IMR-90 (cell line): ENCODE results near the gene CECR2.

Experiments
- CEBPB ChIP-seq: IDR thresholded peaks from 2 replicates; pipeline ENCODE4 v1.6.1; 2012; ENCODE audit warnings: low read depth, low read length, improper control_type of control experiment
- CTCF ChIP-seq: conservative IDR thresholded peaks from 2 replicates; pipeline ENCODE4 v1.5.1; 2012; ENCODE audit warnings: mild to moderate bottlenecking, low read depth, low read length, improper control_type of control experiment
- ELK1 ChIP-seq: fragments of 150-350 bp; IDR thresholded peaks from 2 replicates; pipeline ENCODE4 v1.6.1; 2016; ENCODE audit warnings: low read depth, mild to moderate bottlenecking, low read length, moderate library complexity, borderline replicate concordance
- FOS ChIP-seq: fragments of 150-350 bp; IDR thresholded peaks from 2 replicates; pipeline ENCODE4 v1.6.1; 2016; ENCODE audit warnings: low read depth, low read length
- MAFK ChIP-seq: IDR thresholded peaks from 2 replicates; pipeline ENCODE4 v1.6.1; 2012; ENCODE audit warnings: low read depth, low read length, improper control_type of control experiment
- MAZ ChIP-seq: IDR thresholded peaks from 2 replicates; pipeline ENCODE4 v1.6.1; 2012; ENCODE audit warnings: low read depth, mild to moderate bottlenecking, low read length, improper control_type of control experiment, moderate library complexity, borderline replicate concordance
- MXI1 ChIP-seq: IDR thresholded peaks from 2 replicates; pipeline ENCODE4 v1.6.1; 2012; ENCODE audit warnings: low read depth, mild to moderate bottlenecking, low read length, moderate library complexity, borderline replicate concordance
- POLR2A ChIP-seq: IDR thresholded peaks from 2 replicates; pipeline ENCODE4 v1.6.1; 2012; ENCODE audit warnings: mild to moderate bottlenecking, low read depth, low read length
- RAD21 ChIP-seq: IDR thresholded peaks from 2 replicates; pipeline ENCODE4 v1.6.1; 2012; ENCODE audit warnings: low read length, improper control_type of control experiment
- RFX5 ChIP-seq: IDR thresholded peaks from 2 replicates; pipeline ENCODE4 v1.8.0; 2012; ENCODE audit warnings: low read depth, mild to moderate bottlenecking, low read length, moderate library complexity

GRCh38 chr22:17548010-17548755 lies 178.9 kb downstream of the CECR2 start:
- no peak for TF ChIP-seq RAD21
- no peak for TF ChIP-seq CTCF
- TF ChIP-seq CEBPB = no peak
- no peak for TF ChIP-seq POLR2A
- no peak for TF ChIP-seq MAFK
- no peak for TF ChIP-seq ELK1
- no peak for TF ChIP-seq RFX5
- no peak for TF ChIP-seq MAZ
- no peak for TF ChIP-seq FOS
- TF ChIP-seq MXI1 = no peak
